IMR-90 (cell line): ENCODE data around the gene RBMS3. TPM values are rescaled to one million over a fixed set of nuclear protein-coding genes. Genes with fewer than 3 reads are reported as not detected.

ENCODE experiments used
- ATAC-seq: fragments of 200-7000 bp; cut with Tn5 transposase; 2 replicates; pipeline ENCODE4 v1.9.1; 2020; ENCODE audit warnings: low read depth, mild to moderate bottlenecking, moderate library complexity
- BruUV-seq: library from RNA; stranded (reverse); fragments of 400-500 nt; replicated peaks from 2 replicates; lab custom pipeline; 2021; lab: Mats Ljungman, UMichigan
- CTCF ChIA-PET: fragments of 300-600 bp; formaldehyde crosslinking; extraction: SDS; loops from one replicate; lab custom pipeline; 2021; ENCODE audit warnings: antibody characterized with exemption; lab: Yijun Ruan, JAX
- POLR2A ChIA-PET: fragments of 300-600 bp; sonication (Branson Sonifier 250); formaldehyde crosslinking; loops from one replicate; lab custom pipeline; 2022; ENCODE audit warnings: antibody characterized with exemption; ENCODE audit not compliant: unreplicated experiment; lab: Charles Lee
- DNase-seq: peaks from one replicate; pipeline ENCODE4 v3.0.0; 2013
- H2AFZ ChIP-seq: replicated peaks from 2 replicates; pipeline ENCODE3; 2013; ENCODE audit warnings: low read length, mild to moderate bottlenecking; ENCODE audit not compliant: poor library complexity
- H2AK5ac ChIP-seq: 2 replicates; pipeline ENCODE4 v1.6.1; 2013; ENCODE audit warnings: low read depth, low read length, inconsistent platforms
- H2AK9ac ChIP-seq: replicated peaks from 2 replicates; pipeline ENCODE3; 2013; ENCODE audit warnings: mild to moderate bottlenecking, low read depth, low read length, moderate library complexity; ENCODE audit not compliant: poor library complexity
- H2BK120ac ChIP-seq: 2 replicates; pipeline ENCODE4 v1.6.1; 2013; ENCODE audit warnings: low read depth, low read length, inconsistent platforms
- H2BK15ac ChIP-seq: 3 replicates; pipeline ENCODE4 v1.6.1; 2013; ENCODE audit warnings: low read depth, low read length, inconsistent platforms
- H2BK20ac ChIP-seq: 2 replicates; pipeline ENCODE4 v1.6.1; 2013; ENCODE audit warnings: low read depth, mild to moderate bottlenecking, inconsistent platforms, low read length, moderate library complexity
- H2BK5ac ChIP-seq: 2 replicates; pipeline ENCODE4 v1.6.1; 2013; ENCODE audit warnings: mild to moderate bottlenecking, low read depth, low read length, inconsistent platforms; ENCODE audit not compliant: poor library complexity, severe bottlenecking
- H3K14ac ChIP-seq: replicated peaks from 2 replicates; pipeline ENCODE4 v1.6.1; 2013; ENCODE audit warnings: low read depth, low read length, inconsistent platforms
- H3K18ac ChIP-seq: 2 replicates; pipeline ENCODE4 v1.6.1; 2013; ENCODE audit warnings: low read depth, low read length, control low read depth
- H3K23ac ChIP-seq: 2 replicates; pipeline ENCODE4 v1.6.1; 2013; ENCODE audit warnings: low read depth, low read length, inconsistent platforms
- H3K27ac ChIP-seq: 2 replicates; pipeline ENCODE4 v1.5.1; 2013; ENCODE audit warnings: mild to moderate bottlenecking, control low read depth, low read length; ENCODE audit not compliant: insufficient read depth
- H3K27me3 ChIP-seq: 2 replicates; pipeline ENCODE4 v1.6.1; 2013; ENCODE audit warnings: low read length; ENCODE audit not compliant: control insufficient read depth, insufficient read depth
- H3K36me3 ChIP-seq: 2 replicates; pipeline ENCODE4 v1.6.1; 2013; ENCODE audit warnings: low read length, mixed read lengths; ENCODE audit not compliant: control insufficient read depth, insufficient read depth
- H3K4ac ChIP-seq: 2 replicates; pipeline ENCODE4 v1.6.1; 2013; ENCODE audit warnings: low read depth, low read length, inconsistent platforms
- H3K4me1 ChIP-seq: 2 replicates; pipeline ENCODE4 v1.6.1; 2013; ENCODE audit warnings: low read length, mixed read lengths; ENCODE audit not compliant: control insufficient read depth, insufficient read depth
- H3K4me2 ChIP-seq: 2 replicates; pipeline ENCODE4 v1.6.1; 2013; ENCODE audit warnings: low read depth, mild to moderate bottlenecking, control low read depth, low read length, moderate library complexity
- H3K4me3 ChIP-seq: 2 replicates; pipeline ENCODE4 v1.5.1; 2013; ENCODE audit warnings: low read depth, mild to moderate bottlenecking, control low read depth, low read length, moderate library complexity; ENCODE audit not compliant: insufficient read depth
- H3K56ac ChIP-seq: 2 replicates; pipeline ENCODE4 v1.6.1; 2013; ENCODE audit warnings: low read length, inconsistent platforms; ENCODE audit not compliant: insufficient read depth; ENCODE audit errors: extremely low read depth
- H3K79me1 ChIP-seq, 2 experiments: 2 replicates each; pipeline ENCODE4 v1.6.1; 2013; ENCODE audit warnings: low read length in 2 of 2, inconsistent platforms in 1 of 2, low read depth in 1 of 2
- H3K9ac ChIP-seq: 2 replicates; pipeline ENCODE4 v1.6.1; 2013; ENCODE audit warnings: low read depth, low read length, control low read depth
- H3K9me1 ChIP-seq: 2 replicates; pipeline ENCODE4 v1.6.1; 2013; ENCODE audit warnings: low read length, inconsistent platforms; ENCODE audit not compliant: insufficient read depth
- H3K9me3 ChIP-seq: 2 replicates; pipeline ENCODE4 v1.6.1; 2013; ENCODE audit warnings: low read length; ENCODE audit not compliant: control insufficient read depth, insufficient read depth
- H4K20me1 ChIP-seq: 2 replicates; pipeline ENCODE4 v1.6.1; 2013; ENCODE audit warnings: low read length, inconsistent platforms; ENCODE audit not compliant: insufficient read depth
- H4K5ac ChIP-seq: 2 replicates; pipeline ENCODE4 v1.6.1; 2013; ENCODE audit warnings: mild to moderate bottlenecking, low read depth, low read length, control low read depth
- H4K8ac ChIP-seq, 2 experiments: 2 replicates each; pipeline ENCODE4 v1.6.1; 2013; ENCODE audit warnings: low read depth in 2 of 2, low read length in 2 of 2, control low read depth in 1 of 2, inconsistent platforms in 1 of 2
- H4K91ac ChIP-seq: 2 replicates; pipeline ENCODE4 v1.6.1; 2013; ENCODE audit warnings: low read depth, low read length, inconsistent platforms; ENCODE audit not compliant: insufficient read depth
- BHLHE40 ChIP-seq: fragments of 150-350 bp; IDR thresholded peaks from 2 replicates; pipeline ENCODE4 v1.6.1; 2016; ENCODE audit warnings: mild to moderate bottlenecking, low read depth, low read length
- CEBPB ChIP-seq: IDR thresholded peaks from 2 replicates; pipeline ENCODE4 v1.6.1; 2012; ENCODE audit warnings: low read depth, low read length, improper control_type of control experiment
- ELK1 ChIP-seq: fragments of 150-350 bp; IDR thresholded peaks from 2 replicates; pipeline ENCODE4 v1.6.1; 2016; ENCODE audit warnings: low read depth, mild to moderate bottlenecking, low read length, moderate library complexity, borderline replicate concordance
- FOS ChIP-seq: fragments of 150-350 bp; IDR thresholded peaks from 2 replicates; pipeline ENCODE4 v1.6.1; 2016; ENCODE audit warnings: low read depth, low read length
- RAD21 ChIP-seq: IDR thresholded peaks from 2 replicates; pipeline ENCODE4 v1.6.1; 2012; ENCODE audit warnings: low read length, improper control_type of control experiment
- RCOR1 ChIP-seq: IDR thresholded peaks from 2 replicates; pipeline ENCODE4 v1.6.1; 2012; ENCODE audit warnings: mild to moderate bottlenecking, low read length, improper control_type of control experiment; ENCODE audit not compliant: insufficient replicate concordance
- RFX5 ChIP-seq: IDR thresholded peaks from 2 replicates; pipeline ENCODE4 v1.8.0; 2012; ENCODE audit warnings: low read depth, mild to moderate bottlenecking, low read length, moderate library complexity
- USF2 ChIP-seq: fragments of 150-350 bp; IDR thresholded peaks from 2 replicates; pipeline ENCODE4 v1.6.1; 2017; ENCODE audit warnings: mild to moderate bottlenecking, antibody characterized with exemption, low read length, low read depth
- whole genome bisulfite sequencing, 2 experiments: methylation state at CpG; one replicate each; pipeline versions ENCODE4 v1.1.5 to v1.1.7; 2013; ENCODE audit warnings: missing lambda C conversion rate in 2 of 2; ENCODE audit not compliant: insufficient read length in 1 of 2; ENCODE audit errors: extremely low coverage in 2 of 2; 5-methylcytosine and 5-hydroxymethylcytosine counted together
- dilution Hi-C: fragments of 300-500 bp; cut with HindIII; formaldehyde crosslinking; loops from one replicate; pipeline ENCODE4 v1.14.3; 2018; ENCODE audit warnings: low sequenced_read_pairs; ENCODE audit not compliant: unreplicated experiment
- in situ Hi-C: fragments of 300-500 bp; cut with MboI; formaldehyde crosslinking; loops from 3 replicates; pipeline ENCODE4 v1.14.3; 2019; ENCODE audit warnings: low sequenced_read_pairs, inconsistent platforms, mixed read lengths
- intact Hi-C: fragments of 100-400 bp; cut with micrococcal nuclease; formaldehyde crosslinking; loops from 2 replicates; pipeline ENCODE4 v1.10.0; 2022
- polyA plus RNA-seq, 3 experiments: library from polyadenylated mRNA; depleted of rRNA; stranded (reverse); fragments of >200 nt; gene quantifications; 2 replicates each; pipeline ENCODE4 v1.2.3, GENCODE V29; 2012; ENCODE audit warnings: low replicate concordance in 1 of 3
- total RNA-seq: library from RNA; depleted of rRNA; stranded (reverse); fragments of >200 nt; gene quantifications from 2 replicates; pipeline ENCODE4 v1.2.3, GENCODE V29; 2012
- TF ChIP-seq, protein P1 (sequence below): conservative IDR thresholded peaks from 2 replicates; pipeline ENCODE4 v1.5.1; 2012; ENCODE audit warnings: mild to moderate bottlenecking, low read depth, low read length, improper control_type of control experiment

Gene RBMS3
- total and polyA plus RNA-seq, 2 of the 4 experiments (the other 2 are of a cell fraction) = 15.2 to 127 TPM

- peak; percentile 42 for DNase-seq
- TF ChIP-seq CEBPB (no peak), BHLHE40 (no peak), USF2 (no peak), RAD21 (no peak), ELK1 (no peak), RCOR1 (no peak), RFX5 (no peak), FOS (no peak)
- TF ChIP-seq, protein P1, sequence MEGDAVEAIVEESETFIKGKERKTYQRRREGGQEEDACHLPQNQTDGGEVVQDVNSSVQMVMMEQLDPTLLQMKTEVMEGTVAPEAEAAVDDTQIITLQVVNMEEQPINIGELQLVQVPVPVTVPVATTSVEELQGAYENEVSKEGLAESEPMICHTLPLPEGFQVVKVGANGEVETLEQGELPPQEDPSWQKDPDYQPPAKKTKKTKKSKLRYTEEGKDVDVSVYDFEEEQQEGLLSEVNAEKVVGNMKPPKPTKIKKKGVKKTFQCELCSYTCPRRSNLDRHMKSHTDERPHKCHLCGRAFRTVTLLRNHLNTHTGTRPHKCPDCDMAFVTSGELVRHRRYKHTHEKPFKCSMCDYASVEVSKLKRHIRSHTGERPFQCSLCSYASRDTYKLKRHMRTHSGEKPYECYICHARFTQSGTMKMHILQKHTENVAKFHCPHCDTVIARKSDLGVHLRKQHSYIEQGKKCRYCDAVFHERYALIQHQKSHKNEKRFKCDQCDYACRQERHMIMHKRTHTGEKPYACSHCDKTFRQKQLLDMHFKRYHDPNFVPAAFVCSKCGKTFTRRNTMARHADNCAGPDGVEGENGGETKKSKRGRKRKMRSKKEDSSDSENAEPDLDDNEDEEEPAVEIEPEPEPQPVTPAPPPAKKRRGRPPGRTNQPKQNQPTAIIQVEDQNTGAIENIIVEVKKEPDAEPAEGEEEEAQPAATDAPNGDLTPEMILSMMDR = no peak
- H3K23ac ChIP-seq = no peak overlapping the region
- no peaks in the 10 kb centered on the region for H3K9me1 ChIP-seq
- H2BK20ac ChIP-seq = no peak overlapping the region
- in situ Hi-C loops (no loop called here), dilution Hi-C loops (no loop called here), intact Hi-C loops (no loop called here)
- H3K27me3 ChIP-seq = no peaks in the 10 kb centered on the region
- no peak overlapping the region for H3K4me3 ChIP-seq
- no peaks in the 10 kb centered on the region for H3K79me1 ChIP-seq
- no peak overlapping the region for H3K18ac ChIP-seq
- 100% methylated on average over 1 of the region's 3 CpGs; no CpG with 5 or more reads in 1 of the 2 experiments for WGBS, 2 experiments
- peaks cover 2% of the 10 kb centered on the region; the same call in 1 of the 2 replicates for H3K4me1 ChIP-seq
- H2BK120ac ChIP-seq = no peak overlapping the region
- no TSS peak for BruUV-seq
- no peak overlapping the region for H3K56ac ChIP-seq
- no peak overlapping the region for H3K27ac ChIP-seq
- H3K36me3 ChIP-seq = no peaks in the 10 kb centered on the region
- no peak overlapping the region for H3K9ac ChIP-seq
- no peak overlapping the region for H2AK5ac ChIP-seq
- H2AK9ac ChIP-seq = no peak overlapping the region
- no peak overlapping the region for H4K91ac ChIP-seq
- H4K20me1 ChIP-seq = no peaks in the 10 kb centered on the region
- H3K4ac ChIP-seq = no peak overlapping the region
- H4K5ac ChIP-seq = no peak overlapping the region
- H3K9me3 ChIP-seq = no peaks in the 10 kb centered on the region
- no peak overlapping the region for H3K4me2 ChIP-seq
- H3K14ac ChIP-seq = no peak overlapping the region
- H2BK15ac ChIP-seq = no peak overlapping the region
- H2BK5ac ChIP-seq = no peak overlapping the region
- H2AFZ ChIP-seq = no peak overlapping the region
- no peak overlapping the region for H4K8ac ChIP-seq
- ChIA-PET POLR2A (interaction anchor here (0.7 kb wide), 2 partner anchors 625 to 1655 kb away, joined by 6 to 9 read pairs; no protein-coding TSS in a partner anchor), CTCF (interaction anchor here (0.5 to 1.8 kb wide), 4 partner anchors 8 to 307 kb away, joined by 3 to 6 read pairs (median 4); no protein-coding TSS in a partner anchor)
- ATAC-seq = 0 out of 2 replicates have a peak, but pooled peaks have one; percentile 28
Measured at GRCh38 chr3:30004481-30004880, 723.6 kb downstream of the RBMS3 start.
